Spleen (tissue), 11 donors: ENCODE results near the gene BCL6B. TPM values are rescaled to one million over a fixed set of nuclear protein-coding genes. Genes with fewer than 3 reads are reported as not detected.

Experiments used
- DNase-seq: peaks from one replicate; pipeline ENCODE4 v3.0.0-alpha.2; 2020
- H3K27ac ChIP-seq, 8 donors: fragments of 200-600 bp; sonication (generic) in 7 of 8; 1 replicate in 4 of 8; 2 replicates in 4 of 8; pipeline versions ENCODE4 v1.5.0 to v1.8.0; 2016 to 2021; ENCODE audit warnings: inconsistent platforms in 4 of 8, mild to moderate bottlenecking in 4 of 8, moderate library complexity in 1 of 8
- H3K27me3 ChIP-seq, 7 donors: fragments of 200-600 bp; sonication (generic) in 6 of 7; replicated peaks in 1 of 7; 1 replicate in 4 of 7; 2 replicates in 3 of 7; pipeline versions ENCODE4 v1.5.0 to v1.8.0; 2016 to 2021; ENCODE audit warnings: inconsistent platforms in 3 of 7, mild to moderate bottlenecking in 1 of 7
- H3K36me3 ChIP-seq, 6 donors: fragments of 200-600 bp; sonication (generic) in 5 of 6; 1 replicate in 4 of 6; 2 replicates in 2 of 6; pipeline versions ENCODE4 v1.5.0 to v1.8.0; 2016 to 2021; ENCODE audit warnings: inconsistent platforms in 2 of 6
- H3K4me1 ChIP-seq, 6 donors: fragments of 200-600 bp; sonication (generic) in 5 of 6; 1 replicate in 3 of 6; 2 replicates in 3 of 6; pipeline versions ENCODE4 v1.5.0 to v1.8.0; 2016 to 2021; ENCODE audit warnings: inconsistent platforms in 3 of 6
- H3K4me3 ChIP-seq, 8 donors: fragments of 200-600 bp; sonication (generic) in 7 of 8; 1 replicate in 4 of 8; 2 replicates in 4 of 8; pipeline versions ENCODE4 v1.5.0 to v1.8.0; 2016 to 2021; ENCODE audit warnings: inconsistent platforms in 4 of 8, mild to moderate bottlenecking in 4 of 8, moderate library complexity in 2 of 8
- H3K9me3 ChIP-seq, 8 donors: fragments of 200-600 bp; sonication (generic) in 7 of 8; 1 replicate in 4 of 8; 2 replicates in 4 of 8; pipeline versions ENCODE4 v1.5.0 to v1.8.0; 2016 to 2021; ENCODE audit warnings: inconsistent platforms in 4 of 8
- CTCF ChIP-seq, 11 experiments: fragments of 200-600 bp in 7 of 11; fragments of 450-650 bp in 4 of 11; sonication (generic) in 4 of 11; IDR thresholded peaks in 8 of 11; conservative IDR thresholded peaks in 3 of 11; 1 replicate in 7 of 11; 2 replicates in 4 of 11; pipeline versions ENCODE4 v1.4.0 to v1.8.0; 2016 to 2021; ENCODE audit warnings: antibody characterized with exemption in 11 of 11, inconsistent platforms in 4 of 11, mild to moderate bottlenecking in 1 of 11
- POLR2A ChIP-seq, 3 donors: fragments of 450-650 bp; IDR thresholded peaks; one replicate each; pipeline ENCODE4 v1.5.1; 2017; ENCODE audit warnings: antibody characterized with exemption in 3 of 3, mild to moderate bottlenecking in 1 of 3
- POLR2AphosphoS5 ChIP-seq, 3 donors: sonication (generic); formaldehyde crosslinking; IDR thresholded peaks; one replicate each; pipeline ENCODE4 v1.5.1; 2017; ENCODE audit warnings: antibody characterized with exemption in 3 of 3
- WGBS, 5 donors: extraction: QIAGEN DNeasy Blood & Tissue Kit in 3 of 5; methylation state at CpG; one replicate each; pipeline versions ENCODE4 v1.1.5 to v1.1.7; 2013 to 2018; 5-methylcytosine and 5-hydroxymethylcytosine counted together
- intact Hi-C: fragments of 100-400 bp; cut with DNase I; formaldehyde crosslinking; loops from one replicate; pipeline ENCODE4 v1.15.0; 2023; ENCODE audit warnings: low total_unique reads
- polyA plus RNA-seq, 3 donors: library from polyadenylated mRNA; stranded (reverse); fragments of 200-250 nt; gene quantifications; one replicate each; pipeline ENCODE4 v1.2.1, GENCODE V29; 2013
- total RNA-seq, 7 donors: library from RNA; depleted of rRNA in 3 of 7; stranded (reverse); fragments of >200 nt in 3 of 7; fragmentation: NEBNext Ultra II Directional in 4 of 7; extraction: Animal tissue kit (Norgen Biotek cat#: 25700) in 4 of 7; gene quantifications; one replicate each; pipeline versions ENCODE4 v1.1.0 to v1.2.1, GENCODE V29; 2016 to 2021
- donor health status: healthy with polysubstance abuse.
- donor health status: DM: no; HTN: no; CAD: no; lungs with moderate emphysema.
- donor health status: DM: no; HTN: no; CAD: no.
- donor health status: Bipolar disorder and iron deficiency.
- donor health status: healthy.
- donor health status: DM: no; HTN: no; CAD: no.
- donor health status: DM: yes; HTN: yes; CAD: no.

BCL6B gene
- total and polyA plus RNA-seq, 10 donors, result 4.2 to 92.5 (median 19.7) TPM

GRCh38 chr17:7056386-7056785 lies 33.5 kb downstream of the BCL6B start:
- Histone ChIP-seq H3K4me3 (no peak overlapping the region), H3K9me3 (no peaks in the 10 kb centered on the region), H3K36me3 (no peaks in the 10 kb centered on the region), H3K4me1 (peaks cover 0 to 6% (median 0%) of the 10 kb centered on the region in 6 donors), H3K27me3 (peaks cover 0 to 11% (median 0%) of the 10 kb centered on the region in 7 donors), H3K27ac (no peak overlapping the region)
- 85 to 95% (median 90%) methylated on average over 4 of the region's 4 CpGs for WGBS, 5 donors
- no peak for DNase-seq
- intact Hi-C loops, result no loop called here
- TF ChIP-seq CTCF (IDR thresholded peaks at IDR 0.05 in 8 of 11, conservative IDR thresholded peaks at IDR 0.05 in 3 of 11) (no peak), POLR2A (IDR thresholded peaks at IDR 0.05) (no peak), POLR2AphosphoS5 (IDR thresholded peaks at IDR 0.05) (no peak)

GRCh38 chr17:7058831-7059447 lies 36.1 kb downstream of the BCL6B start:
- H3K9me3 ChIP-seq, result no peaks in the 10 kb centered on the region
- no peaks in the 10 kb centered on the region for H3K4me1 ChIP-seq
- no peaks in the 10 kb centered on the region for H3K36me3 ChIP-seq
- H3K4me3 ChIP-seq, result no peak overlapping the region
- no peak for DNase-seq
- peaks cover 0 to 12% (median 0%) of the 10 kb centered on the region in 7 donors for H3K27me3 ChIP-seq
- 44 to 70% (median 62%) methylated on average over 7 of the region's 7 CpGs for WGBS, 5 donors
- intact Hi-C loops, result no loop called here
- no peak overlapping the region for H3K27ac ChIP-seq
- TF ChIP-seq CTCF (IDR thresholded peaks at IDR 0.05 in 8 of 11, conservative IDR thresholded peaks at IDR 0.05 in 3 of 11) (no peak), POLR2A (IDR thresholded peaks at IDR 0.05) (no peak), POLR2AphosphoS5 (IDR thresholded peaks at IDR 0.05) (no peak)

GRCh38 chr17:7060165-7060891 lies 37.5 kb downstream of the BCL6B start:
- intact Hi-C loops, result no loop called here
- H3K9me3 ChIP-seq, result no peaks in the 10 kb centered on the region
- no peaks in the 10 kb centered on the region for H3K36me3 ChIP-seq
- peaks cover 0 to 21% (median 0%) of the 10 kb centered on the region in 7 donors for H3K27me3 ChIP-seq
- DNase-seq, result no peak
- H3K4me3 ChIP-seq, result no peak overlapping the region
- no peaks in the 10 kb centered on the region for H3K4me1 ChIP-seq
- no peak for TF ChIP-seq CTCF (IDR thresholded peaks at IDR 0.05 in 8 of 11, conservative IDR thresholded peaks at IDR 0.05 in 3 of 11)
- no peak for TF ChIP-seq POLR2AphosphoS5 (IDR thresholded peaks at IDR 0.05)
- TF ChIP-seq POLR2A (IDR thresholded peaks at IDR 0.05), result no peak
- 35 to 56% (median 44%) methylated on average over 6 of the region's 6 CpGs for WGBS, 5 donors
- H3K27ac ChIP-seq, result no peak overlapping the region

- no peak for DNase-seq
- WGBS, 5 donors, result 64 to 80% (median 76%) methylated on average over 6 of the region's 6 CpGs
- intact Hi-C loops, result no loop called here
- H3K27me3 ChIP-seq, result peaks cover 0 to 25% (median 0%) of the 10 kb centered on the region in 7 donors
- peaks cover 4 to 17% (median 14%) of the 10 kb centered on the region in 8 donors for H3K9me3 ChIP-seq
- H3K36me3 ChIP-seq, result no peaks in the 10 kb centered on the region
- no peak for TF ChIP-seq POLR2AphosphoS5 (IDR thresholded peaks at IDR 0.05)
- H3K4me3 ChIP-seq, result no peak overlapping the region
- H3K4me1 ChIP-seq, result no peaks in the 10 kb centered on the region
- no peak overlapping the region for H3K27ac ChIP-seq
These were observed 40.8 kb downstream of the BCL6B start for GRCh38 chr17:7063518-7064094.
